B cell (primary cell): Measurements from ENCODE around the gene GALNT7. TPM values are rescaled to one million over a fixed set of nuclear protein-coding genes. Genes with fewer than 3 reads are reported as not detected.

ENCODE experiments used
- ATAC-seq: fragments of 200-7000 bp; cut with Tn5 transposase; one replicate; pipeline ENCODE4 v1.10.0; 2021; ENCODE audit warnings: low read depth, mild to moderate bottlenecking, moderate number of reproducible peaks, moderate library complexity
- CTCF ChIA-PET: fragments of 350-600 bp; sonication (Branson Sonifier 250); formaldehyde crosslinking; loops from one replicate; lab custom pipeline; 2021; ENCODE audit warnings: antibody characterized with exemption, inconsistent platforms; lab: Charles Lee
- POLR2A ChIA-PET: fragments of 350-600 bp; sonication (Branson Sonifier 250); formaldehyde crosslinking; loops from one replicate; lab custom pipeline; 2021; ENCODE audit warnings: antibody characterized with exemption; lab: Charles Lee
- DNase-seq: peaks from one replicate; pipeline ENCODE4 v3.0.0; 2013
- H2AFZ ChIP-seq: 2 replicates; pipeline ENCODE4 v1.6.1; 2012; ENCODE audit warnings: mild to moderate bottlenecking, low read depth, low read length; ENCODE audit not compliant: insufficient read depth, poor library complexity, severe bottlenecking
- H3K27ac ChIP-seq, 2 donors: 1 replicate in 1 of 2; 2 replicates in 1 of 2; pipeline ENCODE4 v1.5.1; 2012 to 2013; ENCODE audit warnings: low read length in 2 of 2, mild to moderate bottlenecking in 2 of 2, moderate library complexity in 1 of 2
- H3K27me3 ChIP-seq, 4 experiments: fragments of 200-600 bp in 1 of 4; sonication (generic) in 1 of 4; replicated peaks in 1 of 4; 1 replicate in 2 of 4; 2 replicates in 2 of 4; pipeline versions ENCODE4 v1.6.1 to v1.7.0; 2013 to 2016; ENCODE audit warnings: low read length in 3 of 4, mild to moderate bottlenecking in 2 of 4, mixed read lengths in 1 of 4, moderate library complexity in 1 of 4; ENCODE audit not compliant: insufficient read depth in 4 of 4, control insufficient read depth in 3 of 4; ENCODE audit errors: control extremely low read depth in 1 of 4
- H3K36me3 ChIP-seq, 2 experiments: replicated peaks in 1 of 2; 1 replicate in 1 of 2; 2 replicates in 1 of 2; pipeline versions ENCODE4 v1.6.1 to v1.7.1; 2013; ENCODE audit warnings: low read length in 1 of 2; ENCODE audit not compliant: insufficient read depth in 2 of 2, control insufficient read depth in 1 of 2; ENCODE audit errors: control extremely low read depth in 1 of 2, extremely low read depth in 1 of 2
- H3K4me1 ChIP-seq, 2 donors: fragments of 200-600 bp in 1 of 2; sonication (generic) in 1 of 2; 1 replicate in 1 of 2; 2 replicates in 1 of 2; pipeline versions ENCODE4 v1.5.1 to v1.6.1; 2013 to 2017; ENCODE audit warnings: low read length in 2 of 2; ENCODE audit not compliant: control insufficient read depth in 2 of 2, insufficient read depth in 2 of 2
- H3K4me2 ChIP-seq: replicated peaks from 2 replicates; pipeline ENCODE3; 2012; ENCODE audit warnings: mild to moderate bottlenecking, low read depth, low read length; ENCODE audit not compliant: poor library complexity, severe bottlenecking
- H3K4me3 ChIP-seq, 5 experiments: fragments of 200-600 bp in 1 of 5; sonication (generic) in 1 of 5; 1 replicate in 3 of 5; 2 replicates in 2 of 5; pipeline versions ENCODE4 v1.5.1 to v1.7.0; 2011 to 2016; ENCODE audit warnings: low read length in 4 of 5, mild to moderate bottlenecking in 4 of 5, low read depth in 2 of 5, control low read depth in 1 of 5, moderate library complexity in 1 of 5; ENCODE audit not compliant: insufficient read depth in 1 of 5; ENCODE audit errors: control extremely low read depth in 1 of 5, extremely low read depth in 1 of 5
- H3K79me2 ChIP-seq: fragments of 200-600 bp; sonication (generic); one replicate; pipeline ENCODE4 v1.6.0; 2016; ENCODE audit warnings: low read length; ENCODE audit not compliant: control insufficient read depth, insufficient read depth
- H3K9ac ChIP-seq: fragments of 200-600 bp; sonication (generic); 2 replicates; pipeline ENCODE4 v1.6.1; 2017; ENCODE audit warnings: mild to moderate bottlenecking, low read length, moderate library complexity
- H3K9me3 ChIP-seq, 3 donors: one replicate each; pipeline versions ENCODE4 v1.6.1 to v1.7.1; 2013; ENCODE audit warnings: low read length in 2 of 3; ENCODE audit not compliant: control insufficient read depth in 2 of 3, insufficient read depth in 1 of 3; ENCODE audit errors: control extremely low read depth in 1 of 3
- H4K20me1 ChIP-seq: 2 replicates; pipeline ENCODE4 v1.6.0; 2012; ENCODE audit warnings: mild to moderate bottlenecking, low read length; ENCODE audit not compliant: insufficient read depth, control insufficient read depth, poor library complexity, severe bottlenecking
- H3K27ac Mint-ChIP-seq: one replicate; pipeline ENCODE4 v1.8.0; 2021; ENCODE audit warnings: mixed read lengths
- H3K27me3 Mint-ChIP-seq: one replicate; pipeline ENCODE4 v1.8.0; 2021; ENCODE audit warnings: mixed read lengths
- H3K4me1 Mint-ChIP-seq: one replicate; pipeline ENCODE4 v1.8.0; 2021; ENCODE audit warnings: mixed read lengths
- H3K4me3 Mint-ChIP-seq: one replicate; pipeline ENCODE4 v1.8.0; 2021; ENCODE audit warnings: mixed read lengths
- H3K9me3 Mint-ChIP-seq: one replicate; pipeline ENCODE4 v1.8.0; 2022; ENCODE audit warnings: mixed read lengths; ENCODE audit not compliant: insufficient read depth
- CTCF ChIP-seq: fragments of 200-600 bp; IDR thresholded peaks from one replicate; pipeline ENCODE4 v1.8.0; 2022; ENCODE audit warnings: antibody characterized with exemption, mild to moderate bottlenecking
- EZH2 ChIP-seq: IDR thresholded peaks from 2 replicates; pipeline ENCODE4 v1.6.1; 2012; ENCODE audit warnings: borderline replicate concordance, low read depth, mild to moderate bottlenecking, moderate library complexity, low read length; ENCODE audit not compliant: insufficient read depth, poor library complexity, severe bottlenecking
- WGBS: methylation state at CpG from one replicate; pipeline ENCODE4 v1.1.5; 2013; ENCODE audit warnings: missing lambda C conversion rate; ENCODE audit not compliant: insufficient coverage; 5-methylcytosine and 5-hydroxymethylcytosine counted together
- intact Hi-C: fragments of 100-400 bp; cut with micrococcal nuclease; formaldehyde crosslinking; loops from one replicate; pipeline ENCODE4 v1.10.0; 2022
- polyA plus RNA-seq: library from polyadenylated mRNA; depleted of rRNA; stranded (reverse); fragments of >200 nt; gene quantifications from 2 replicates; pipeline ENCODE4 v1.2.3, GENCODE V29; 2012
- total RNA-seq, 2 donors: library from RNA; stranded (reverse); fragments of 120-200 nt in 1 of 2; gene quantifications; 1 replicate in 1 of 2; 2 replicates in 1 of 2; pipeline versions ENCODE4 v1.2.3 to v1.2.4, GENCODE V29; 2013 to 2022

The GALNT7 gene
- total and polyA plus RNA-seq, 2 donors (not counting 1 experiment from before 2014, with no cell fraction given): 5.8 to 23.7 TPM

- TF ChIP-seq CTCF (no peak), EZH2 (no peak)
- no peaks in the 10 kb centered on the region for H3K27me3 ChIP-seq
- WGBS: no CpG with 5 or more reads among the region's 1 CpG
Measured at GRCh38 chr4:173272996-173273395, 104.4 kb downstream of the GALNT7 start.

GRCh38 chr4:173273941-173274340 is 105.3 kb downstream of the GALNT7 start:
- no peaks in the 10 kb centered on the region for H3K27me3 ChIP-seq
- H3K4me3 ChIP-seq: no peak overlapping the region
- H3K9me3 ChIP-seq: peaks cover 2 to 7% (median 5%) of the 10 kb centered on the region in 3 donors
- Mint-ChIP-seq H3K4me1 (peaks cover 2% of the 10 kb centered on the region), H3K27ac (no peak overlapping the region), H3K4me3 (no peak overlapping the region), H3K9me3 (no peaks in the 10 kb centered on the region), H3K27me3 (no peaks in the 10 kb centered on the region)
- H3K79me2 ChIP-seq: peaks cover 41% of the 10 kb centered on the region
- TF ChIP-seq EZH2 (no peak), CTCF (no peak)
- H3K4me1 ChIP-seq: no peaks in the 10 kb centered on the region
- ChIA-PET POLR2A (no interaction called here), CTCF (interaction anchor here (0.6 to 1.8 kb wide), 3 partner anchors 16 to 252 kb away, joined by 3 to 4 read pairs (median 4); no protein-coding TSS in a partner anchor)
- no peaks in the 10 kb centered on the region for H4K20me1 ChIP-seq
- no peak overlapping the region for H3K4me2 ChIP-seq
- intact Hi-C loops: no loop called here
- no peak overlapping the region for H2AFZ ChIP-seq
- H3K9ac ChIP-seq: no peak overlapping the region
- DNase-seq (no peak), ATAC-seq (no peak)
- H3K27ac ChIP-seq: no peak overlapping the region
- H3K36me3 ChIP-seq: peaks cover 0 to 9% of the 10 kb centered on the region in 2 experiments

More at GRCh38 chr4:173272996-173273395, 104.4 kb downstream of the GALNT7 start:
- ATAC-seq: no peak
- intact Hi-C loops: no loop called here
- H3K27me3 Mint-ChIP-seq: no peaks in the 10 kb centered on the region
- H3K9me3 ChIP-seq: peaks cover 2 to 7% (median 5%) of the 10 kb centered on the region in 3 donors
- no peaks in the 10 kb centered on the region for H3K9me3 Mint-ChIP-seq
- POLR2A ChIA-PET: no interaction called here
- no peaks in the 10 kb centered on the region for H3K4me1 ChIP-seq
- H3K79me2 ChIP-seq: peaks cover 42% of the 10 kb centered on the region
- no peaks in the 10 kb centered on the region for H4K20me1 ChIP-seq
- H2AFZ ChIP-seq: no peak overlapping the region
- no peak overlapping the region for H3K4me3 ChIP-seq
- CTCF ChIA-PET: interaction anchor here (1.2 kb wide), 1 partner anchor 29 kb away, joined by 4 read pairs; no protein-coding TSS in a partner anchor
- H3K27ac ChIP-seq: no peak overlapping the region
- peaks cover 4% of the 10 kb centered on the region for H3K4me1 Mint-ChIP-seq
- H3K36me3 ChIP-seq: peaks cover 0 to 9% of the 10 kb centered on the region in 2 experiments
- no peak overlapping the region for H3K27ac Mint-ChIP-seq
- no peak overlapping the region for H3K9ac ChIP-seq
- no peak overlapping the region for H3K4me3 Mint-ChIP-seq
- DNase-seq: no peak
- H3K4me2 ChIP-seq: no peak overlapping the region
